NCI-H82 (cell line): ENCODE data around the gene DYNLT2B.
"Not testable (repeated sequence)": the region's sequence is repeated elsewhere in the genome, so short reads cannot be mapped to it uniquely, and the experiment has no call there.

ENCODE experiments used
- DNase-seq: peaks from one replicate; lab custom pipeline; 2025; lab: John Stamatoyannopoulos, UW

DYNLT2B gene

DNA sequence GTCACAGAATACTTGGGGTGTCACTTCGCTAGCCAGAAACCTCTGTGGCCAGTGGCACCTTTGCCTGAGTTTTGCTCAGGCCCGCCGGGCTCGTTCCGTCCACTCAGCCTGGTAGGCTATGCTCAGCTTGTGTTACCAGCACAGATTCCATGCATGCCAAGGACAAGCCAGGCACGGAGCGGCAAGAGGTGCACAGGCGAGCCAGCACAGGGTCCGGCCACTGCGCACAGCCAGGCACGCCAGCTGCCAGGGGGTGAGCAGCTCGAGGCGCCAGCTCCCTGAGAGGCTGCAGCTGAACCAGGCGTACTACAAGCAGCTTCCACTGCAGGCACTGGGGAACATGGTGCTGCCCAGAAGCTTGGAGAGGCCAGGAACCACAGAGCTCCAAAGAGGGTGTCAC is 45.2 kb downstream of the DYNLT2B start:
- DNase-seq = no peak

DNA sequence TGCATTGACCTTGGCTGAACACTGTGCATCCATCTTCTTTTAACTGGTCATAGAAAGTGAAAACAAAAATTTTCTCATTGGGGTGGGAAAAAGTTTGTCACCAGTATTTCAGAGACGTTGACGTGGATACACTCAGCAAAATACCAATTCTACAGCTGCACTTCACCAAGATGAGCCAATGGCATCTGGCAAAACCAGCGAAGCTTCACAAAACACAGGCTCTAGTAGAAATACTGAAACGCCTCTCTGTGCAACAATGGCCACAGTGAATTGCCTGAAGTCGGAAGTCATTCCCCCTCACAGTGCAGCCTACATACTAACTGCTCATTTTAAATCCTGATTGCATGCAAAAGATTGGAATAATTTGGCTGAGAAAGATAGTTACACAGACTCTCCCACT is 47.5 kb downstream of the DYNLT2B start:
- DNase-seq = no peak

DNA sequence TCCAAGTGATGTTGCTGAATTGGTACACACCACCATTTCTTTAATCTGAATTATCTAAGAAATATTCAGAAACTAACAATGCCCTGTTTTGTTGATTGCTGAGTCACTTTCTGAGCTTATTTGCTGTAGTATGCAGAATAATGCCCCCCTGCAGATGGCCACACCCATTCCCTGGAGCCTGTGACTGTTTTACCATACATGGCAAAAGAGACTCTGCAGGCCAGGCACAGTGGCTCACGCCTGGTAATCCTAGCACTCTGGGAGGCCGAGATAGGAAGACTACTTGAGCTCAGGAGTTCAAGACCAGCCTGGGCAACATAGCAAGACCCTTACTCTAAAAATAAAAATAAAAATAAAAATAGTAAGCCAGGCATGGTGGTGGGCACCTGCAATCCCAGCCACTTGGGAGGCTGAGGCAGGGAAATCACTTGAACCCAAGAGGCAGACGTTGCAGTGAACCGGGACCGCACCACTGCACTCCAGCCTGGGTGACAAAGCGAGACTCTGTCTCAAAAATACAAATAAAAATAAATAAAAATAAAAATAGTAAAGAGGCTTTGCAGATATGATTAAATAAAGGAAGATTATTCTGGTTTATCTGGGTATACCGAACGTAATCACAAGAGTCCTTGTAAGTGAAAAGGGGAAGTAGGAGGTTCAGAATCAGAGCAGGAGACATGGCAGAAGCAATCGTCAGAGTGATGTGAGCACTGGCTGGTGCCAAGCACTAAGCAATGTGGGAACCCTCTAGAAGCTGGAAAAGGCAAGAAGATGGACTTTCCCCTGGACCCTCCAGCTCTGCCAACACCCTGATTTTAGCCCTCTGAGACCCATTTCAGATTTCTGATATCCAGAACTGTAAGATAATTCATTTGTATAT is 49.5 kb downstream of the DYNLT2B start:
- DNase-seq = no peak

DNA sequence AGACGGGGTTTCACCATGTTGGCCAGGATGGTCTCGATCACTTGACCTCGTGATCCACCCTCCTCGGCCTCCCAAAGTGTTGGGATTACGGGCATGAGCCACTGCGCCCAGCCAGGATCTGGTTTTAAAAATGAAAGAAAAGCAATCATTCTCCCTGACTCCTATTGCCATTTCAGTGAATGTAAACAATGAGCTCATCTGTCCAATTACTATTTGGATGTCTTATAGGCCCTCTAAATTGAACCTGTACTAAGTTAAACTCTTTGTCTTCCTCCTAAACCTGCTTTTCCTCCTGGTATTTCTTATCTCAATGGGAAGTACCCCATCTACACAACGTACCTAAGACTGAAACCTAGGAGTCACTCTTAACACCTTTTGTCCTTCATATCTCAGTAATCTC is 54.2 kb downstream of the DYNLT2B start:
- DNase-seq = no peak

DNA sequence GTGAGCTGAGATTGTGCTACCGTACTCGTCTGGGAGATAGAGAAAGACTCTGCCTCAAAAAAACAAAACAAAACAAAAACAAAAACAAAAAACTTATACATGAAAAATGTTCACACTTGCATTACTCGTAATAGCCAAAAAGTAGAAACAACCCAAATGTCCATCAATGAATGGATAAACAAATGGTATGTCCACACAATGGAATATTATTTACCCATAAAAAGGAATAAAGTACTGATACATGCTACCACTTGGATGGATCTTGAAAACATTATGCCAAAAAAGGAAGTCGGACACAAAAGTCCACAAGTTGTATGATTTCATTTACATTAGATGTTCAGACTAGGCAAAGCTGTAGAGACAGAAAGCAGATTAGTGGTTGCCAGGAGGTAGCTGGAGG is 57.3 kb downstream of the DYNLT2B start:
- DNase-seq = no peak

DNA sequence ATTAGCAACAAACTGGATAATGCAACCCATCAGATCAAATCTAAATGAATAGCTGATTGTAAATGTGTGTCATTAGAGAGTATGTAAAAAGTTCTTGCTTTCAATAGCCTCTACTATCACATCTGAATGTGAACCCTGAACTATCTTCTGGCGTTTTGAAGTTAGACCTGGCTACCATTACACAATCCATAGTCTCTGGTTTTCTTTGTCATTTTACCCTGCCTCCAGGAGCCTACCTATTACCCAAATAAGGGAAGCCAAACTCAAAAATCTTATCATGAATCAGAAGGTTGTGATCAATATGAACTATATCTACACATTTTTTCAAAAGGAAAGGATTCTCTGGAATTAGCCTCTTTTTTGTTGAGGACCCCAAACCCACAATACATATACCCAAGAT is 62.3 kb downstream of the DYNLT2B start:
- no peak for DNase-seq

DNA sequence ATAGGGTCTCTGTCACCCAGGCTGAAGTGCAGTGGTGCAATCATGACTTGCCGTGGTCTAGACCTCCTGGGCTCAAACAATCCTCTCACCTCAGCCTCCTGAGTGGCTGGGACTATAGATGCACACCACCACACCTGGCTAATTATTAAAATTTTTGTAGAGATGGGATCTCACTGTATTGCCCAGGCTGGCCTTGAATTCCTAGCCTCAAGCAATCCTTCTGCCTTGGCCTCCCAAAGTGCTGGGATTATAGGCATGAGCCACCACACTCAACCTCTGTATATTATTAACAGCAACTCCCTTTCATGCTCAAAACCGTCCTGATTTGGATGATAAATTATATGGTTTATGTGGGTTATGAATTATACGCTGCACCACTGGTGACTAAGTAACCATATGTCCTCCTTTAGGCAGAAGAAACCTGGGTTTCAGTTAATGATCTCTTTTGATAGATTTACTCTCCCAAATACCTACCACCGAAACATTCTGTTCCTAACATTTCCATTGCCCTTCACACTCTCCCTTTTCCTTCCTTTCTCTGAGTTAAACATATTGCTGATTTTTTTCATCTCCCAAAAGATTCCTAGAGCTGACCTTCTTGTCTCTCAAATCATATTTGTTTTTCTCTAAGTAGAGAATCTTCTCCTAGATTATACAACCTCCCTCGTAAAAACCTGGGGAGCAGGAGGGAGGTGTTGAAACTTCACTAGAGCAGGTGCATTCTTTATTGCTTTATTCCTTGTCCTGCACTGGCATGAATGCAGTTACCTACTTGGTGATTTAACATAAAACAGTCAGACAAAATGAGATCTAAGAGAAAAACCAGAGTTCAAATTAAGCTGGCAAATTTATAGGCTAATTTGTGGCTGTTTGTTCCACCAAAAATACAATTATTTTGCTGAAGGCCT is 63.4 kb downstream of the DYNLT2B start:
- DNase-seq = no peak

DNA sequence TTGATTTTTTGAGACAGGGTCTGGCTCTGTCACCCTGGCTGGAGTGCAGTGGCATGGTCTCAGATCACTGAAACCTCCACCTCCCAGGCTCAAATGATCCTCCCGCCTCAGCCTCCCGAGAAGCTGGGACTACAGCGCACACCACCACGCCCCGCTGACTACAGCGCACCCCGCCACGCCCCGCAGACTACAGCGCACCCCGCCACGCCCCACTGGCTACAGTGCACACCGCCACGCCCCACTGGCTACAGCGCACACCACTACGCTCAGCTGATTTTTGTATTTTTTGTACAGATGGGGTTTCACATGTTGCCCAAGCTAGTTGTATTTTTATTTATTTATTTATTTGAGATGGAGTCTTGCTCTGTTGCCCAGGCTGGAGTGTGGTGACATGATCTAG is 66.1 kb downstream of the DYNLT2B start:
- no peak for DNase-seq

DNA sequence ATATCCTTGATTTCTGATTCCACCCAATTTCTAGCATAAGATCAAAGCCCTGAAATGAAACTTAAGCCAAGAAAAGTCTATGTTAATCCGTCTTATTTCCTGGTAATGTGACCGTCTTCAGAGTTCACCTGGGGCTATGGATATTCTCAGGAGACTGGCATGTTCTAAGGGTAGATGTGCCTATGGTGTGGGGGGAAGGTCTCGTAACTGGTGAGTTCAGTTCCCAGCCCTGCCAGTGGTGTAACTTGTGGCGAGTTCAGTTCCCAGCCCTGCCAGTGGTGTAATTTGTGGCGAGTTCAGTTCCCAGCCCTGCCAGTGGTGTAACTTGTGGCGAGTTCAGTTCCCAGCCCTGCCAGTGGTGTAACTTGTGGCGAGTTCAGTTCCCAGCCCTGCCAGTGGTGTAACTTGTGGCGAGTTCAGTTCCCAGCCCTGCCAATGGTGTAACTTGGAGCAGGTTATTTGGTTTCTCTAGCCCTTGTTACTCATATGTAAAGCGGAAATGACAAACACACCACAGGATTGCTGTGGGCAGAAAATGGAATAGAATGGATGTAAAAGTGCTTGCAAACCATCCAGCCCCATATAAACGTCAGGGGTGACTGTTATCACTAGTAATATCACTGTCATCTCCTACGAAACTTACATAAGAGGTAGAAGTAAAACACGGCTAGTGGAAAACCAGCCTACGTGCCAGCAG is 71.3 kb downstream of the DYNLT2B start:
- no peak for DNase-seq

DNA sequence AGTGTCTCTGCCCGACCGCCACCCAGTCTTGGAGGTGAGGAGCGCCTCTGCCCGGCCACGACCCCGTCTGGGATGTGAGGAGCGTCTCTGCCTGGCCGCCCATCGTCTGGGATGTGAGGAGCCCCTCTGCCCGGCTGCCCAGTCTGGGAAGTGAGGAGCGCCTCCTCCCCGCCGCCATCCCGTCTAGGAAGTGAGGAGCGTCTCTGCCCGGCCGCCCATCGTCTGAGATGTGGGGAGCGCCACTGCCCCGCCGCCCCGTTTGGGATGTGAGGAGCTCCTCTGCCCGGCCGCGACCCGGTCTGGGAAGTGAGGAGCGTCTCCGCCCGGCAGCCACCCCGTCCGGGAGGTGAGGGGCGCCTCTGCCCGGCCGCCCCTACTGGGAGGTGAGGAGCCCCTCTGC is 73.9 kb downstream of the DYNLT2B start:
- DNase-seq = not testable (repeated sequence)

DNA sequence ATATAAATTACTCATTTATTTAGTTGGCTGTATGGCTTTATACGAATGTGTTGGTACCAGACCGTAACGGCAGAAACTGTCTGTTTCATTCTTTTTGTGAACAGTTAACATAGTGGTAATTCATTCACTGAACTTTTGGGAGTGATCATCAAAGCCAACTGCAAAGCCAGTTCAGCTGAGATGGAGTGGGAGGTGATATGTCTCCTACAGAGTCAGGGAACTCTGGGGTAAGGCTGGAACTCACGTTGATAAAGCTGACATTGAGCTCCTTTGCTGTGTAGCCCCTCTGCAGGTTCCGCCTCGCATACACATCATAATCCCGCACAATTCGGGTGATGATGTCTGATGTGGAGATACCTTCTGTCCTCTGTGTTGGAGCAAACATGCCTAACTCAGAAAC is 76.3 kb downstream of the DYNLT2B start:
- DNase-seq = no peak
